Fibroblast of skin of right biceps (primary cell): ENCODE results near the gene PPP1R2B.

Experiments used
- DNase-seq: peaks from one replicate; pipeline ENCODE4 v3.0.0-alpha.2; 2013

The PPP1R2B gene

GRCh38 chr5:156879665-156880285, 29.7 kb downstream of the PPP1R2B start:
- no peak for DNase-seq

GRCh38 chr5:156883316-156883875, 33.3 kb downstream of the PPP1R2B start:
- DNase-seq, result no peak

DNA sequence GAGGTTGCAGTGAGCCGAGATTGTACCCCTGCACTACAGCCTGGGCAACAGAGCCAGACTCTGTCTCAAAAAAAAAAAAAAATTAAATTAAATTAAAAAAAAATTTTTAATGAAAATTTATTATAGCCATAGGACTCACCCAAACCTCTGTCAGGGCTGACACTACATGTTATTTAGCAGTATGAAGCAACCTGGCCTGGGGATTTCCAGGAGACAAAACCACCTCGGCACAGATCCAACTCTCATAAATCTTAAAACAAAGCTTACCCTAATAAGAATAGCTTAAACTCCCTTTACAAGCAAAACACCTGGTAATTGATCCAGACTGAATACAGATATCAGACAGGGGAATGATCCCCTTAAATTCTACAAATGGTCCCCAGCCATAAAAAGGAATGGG, 38.4 kb downstream of the PPP1R2B start:
- no peak for DNase-seq

- DNase-seq, result no peak
Observed at GRCh38 chr5:156892223-156892622, 42.1 kb downstream of the PPP1R2B start.

DNA sequence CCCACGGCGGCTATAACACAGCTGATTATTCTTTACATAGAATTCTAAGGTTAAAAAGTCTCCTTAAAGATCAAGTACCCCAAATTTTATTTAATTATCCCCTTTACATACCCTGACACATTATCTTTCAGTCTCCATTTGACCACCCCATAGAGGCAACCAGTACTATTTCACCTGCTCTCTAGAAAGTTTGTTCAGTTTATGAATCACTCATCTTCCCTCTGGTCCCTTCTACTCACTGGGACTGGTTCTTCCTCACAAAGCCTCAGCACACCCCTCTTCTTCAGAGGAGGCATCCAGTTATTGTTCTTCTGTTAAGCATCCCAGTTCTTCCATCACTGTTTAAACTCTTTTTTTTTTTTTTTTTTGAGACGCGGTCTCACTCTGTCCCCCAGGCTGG, 42.8 kb downstream of the PPP1R2B start:
- no peak for DNase-seq

GRCh38 chr5:156893517-156893916, 43.4 kb downstream of the PPP1R2B start:
- no peak for DNase-seq

DNA sequence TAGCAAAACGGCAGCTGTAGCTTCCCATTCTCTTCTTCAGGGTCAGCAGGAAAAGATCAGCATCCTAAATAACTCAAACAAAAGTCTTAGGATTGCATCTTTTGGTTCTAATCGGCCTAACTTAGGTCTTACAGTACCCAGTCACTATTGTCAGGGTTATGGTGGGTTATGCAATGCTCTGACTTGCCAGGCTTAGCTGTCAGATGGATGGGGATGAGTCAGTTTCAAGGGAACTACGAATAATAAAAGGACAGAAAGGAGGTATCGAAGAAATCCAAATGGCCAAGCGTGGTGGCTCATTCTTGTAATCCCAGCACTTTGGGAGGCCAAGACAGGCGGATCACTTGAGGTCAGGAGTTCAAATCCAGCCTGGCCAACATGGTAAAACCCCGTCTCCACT, 46.5 kb downstream of the PPP1R2B start:
- DNase-seq, result no peak
